IMR-90 (cell line): ENCODE data around the gene UNC5A. TPM values are rescaled to one million over a fixed set of nuclear protein-coding genes. Genes with fewer than 3 reads are reported as not detected.

Source experiments
- ATAC-seq: fragments of 200-7000 bp; cut with Tn5 transposase; 2 replicates; pipeline ENCODE4 v1.9.1; 2020; ENCODE audit warnings: low read depth, mild to moderate bottlenecking, moderate library complexity
- BruUV-seq: library from RNA; stranded (reverse); fragments of 400-500 nt; replicated peaks from 2 replicates; lab custom pipeline; 2021; lab: Mats Ljungman, UMichigan
- CTCF ChIA-PET: fragments of 300-600 bp; formaldehyde crosslinking; extraction: SDS; loops from one replicate; lab custom pipeline; 2021; ENCODE audit warnings: antibody characterized with exemption; lab: Yijun Ruan, JAX
- POLR2A ChIA-PET: fragments of 300-600 bp; sonication (Branson Sonifier 250); formaldehyde crosslinking; loops from one replicate; lab custom pipeline; 2022; ENCODE audit warnings: antibody characterized with exemption; ENCODE audit not compliant: unreplicated experiment; lab: Charles Lee
- DNase-seq: peaks from one replicate; pipeline ENCODE4 v3.0.0; 2013
- H2AFZ ChIP-seq: replicated peaks from 2 replicates; pipeline ENCODE3; 2013; ENCODE audit warnings: low read length, mild to moderate bottlenecking; ENCODE audit not compliant: poor library complexity
- H2AK5ac ChIP-seq: 2 replicates; pipeline ENCODE4 v1.6.1; 2013; ENCODE audit warnings: low read depth, low read length, inconsistent platforms
- H2AK9ac ChIP-seq: replicated peaks from 2 replicates; pipeline ENCODE3; 2013; ENCODE audit warnings: mild to moderate bottlenecking, low read depth, low read length, moderate library complexity; ENCODE audit not compliant: poor library complexity
- H2BK120ac ChIP-seq: 2 replicates; pipeline ENCODE4 v1.6.1; 2013; ENCODE audit warnings: low read depth, low read length, inconsistent platforms
- H2BK15ac ChIP-seq: 3 replicates; pipeline ENCODE4 v1.6.1; 2013; ENCODE audit warnings: low read depth, low read length, inconsistent platforms
- H2BK20ac ChIP-seq: 2 replicates; pipeline ENCODE4 v1.6.1; 2013; ENCODE audit warnings: low read depth, mild to moderate bottlenecking, inconsistent platforms, low read length, moderate library complexity
- H2BK5ac ChIP-seq: 2 replicates; pipeline ENCODE4 v1.6.1; 2013; ENCODE audit warnings: mild to moderate bottlenecking, low read depth, low read length, inconsistent platforms; ENCODE audit not compliant: poor library complexity, severe bottlenecking
- H3K14ac ChIP-seq: replicated peaks from 2 replicates; pipeline ENCODE4 v1.6.1; 2013; ENCODE audit warnings: low read depth, low read length, inconsistent platforms
- H3K18ac ChIP-seq: 2 replicates; pipeline ENCODE4 v1.6.1; 2013; ENCODE audit warnings: low read depth, low read length, control low read depth
- H3K23ac ChIP-seq: 2 replicates; pipeline ENCODE4 v1.6.1; 2013; ENCODE audit warnings: low read depth, low read length, inconsistent platforms
- H3K27ac ChIP-seq: 2 replicates; pipeline ENCODE4 v1.5.1; 2013; ENCODE audit warnings: mild to moderate bottlenecking, control low read depth, low read length; ENCODE audit not compliant: insufficient read depth
- H3K27me3 ChIP-seq: 2 replicates; pipeline ENCODE4 v1.6.1; 2013; ENCODE audit warnings: low read length; ENCODE audit not compliant: control insufficient read depth, insufficient read depth
- H3K36me3 ChIP-seq: 2 replicates; pipeline ENCODE4 v1.6.1; 2013; ENCODE audit warnings: low read length, mixed read lengths; ENCODE audit not compliant: control insufficient read depth, insufficient read depth
- H3K4ac ChIP-seq: 2 replicates; pipeline ENCODE4 v1.6.1; 2013; ENCODE audit warnings: low read depth, low read length, inconsistent platforms
- H3K4me1 ChIP-seq: 2 replicates; pipeline ENCODE4 v1.6.1; 2013; ENCODE audit warnings: low read length, mixed read lengths; ENCODE audit not compliant: control insufficient read depth, insufficient read depth
- H3K4me2 ChIP-seq: 2 replicates; pipeline ENCODE4 v1.6.1; 2013; ENCODE audit warnings: low read depth, mild to moderate bottlenecking, control low read depth, low read length, moderate library complexity
- H3K4me3 ChIP-seq: 2 replicates; pipeline ENCODE4 v1.5.1; 2013; ENCODE audit warnings: low read depth, mild to moderate bottlenecking, control low read depth, low read length, moderate library complexity; ENCODE audit not compliant: insufficient read depth
- H3K56ac ChIP-seq: 2 replicates; pipeline ENCODE4 v1.6.1; 2013; ENCODE audit warnings: low read length, inconsistent platforms; ENCODE audit not compliant: insufficient read depth; ENCODE audit errors: extremely low read depth
- H3K79me1 ChIP-seq, 2 experiments: 2 replicates each; pipeline ENCODE4 v1.6.1; 2013; ENCODE audit warnings: low read length in 2 of 2, inconsistent platforms in 1 of 2, low read depth in 1 of 2
- H3K9ac ChIP-seq: 2 replicates; pipeline ENCODE4 v1.6.1; 2013; ENCODE audit warnings: low read depth, low read length, control low read depth
- H3K9me1 ChIP-seq: 2 replicates; pipeline ENCODE4 v1.6.1; 2013; ENCODE audit warnings: low read length, inconsistent platforms; ENCODE audit not compliant: insufficient read depth
- H3K9me3 ChIP-seq: 2 replicates; pipeline ENCODE4 v1.6.1; 2013; ENCODE audit warnings: low read length; ENCODE audit not compliant: control insufficient read depth, insufficient read depth
- H4K20me1 ChIP-seq: 2 replicates; pipeline ENCODE4 v1.6.1; 2013; ENCODE audit warnings: low read length, inconsistent platforms; ENCODE audit not compliant: insufficient read depth
- H4K5ac ChIP-seq: 2 replicates; pipeline ENCODE4 v1.6.1; 2013; ENCODE audit warnings: mild to moderate bottlenecking, low read depth, low read length, control low read depth
- H4K8ac ChIP-seq, 2 experiments: 2 replicates each; pipeline ENCODE4 v1.6.1; 2013; ENCODE audit warnings: low read depth in 2 of 2, low read length in 2 of 2, control low read depth in 1 of 2, inconsistent platforms in 1 of 2
- H4K91ac ChIP-seq: 2 replicates; pipeline ENCODE4 v1.6.1; 2013; ENCODE audit warnings: low read depth, low read length, inconsistent platforms; ENCODE audit not compliant: insufficient read depth
- BHLHE40 ChIP-seq: fragments of 150-350 bp; IDR thresholded peaks from 2 replicates; pipeline ENCODE4 v1.6.1; 2016; ENCODE audit warnings: mild to moderate bottlenecking, low read depth, low read length
- CEBPB ChIP-seq: IDR thresholded peaks from 2 replicates; pipeline ENCODE4 v1.6.1; 2012; ENCODE audit warnings: low read depth, low read length, improper control_type of control experiment
- CHD1 ChIP-seq: IDR thresholded peaks from 2 replicates; pipeline ENCODE4 v1.6.1; 2012; ENCODE audit warnings: low read depth, low read length, improper control_type of control experiment
- FOS ChIP-seq: fragments of 150-350 bp; IDR thresholded peaks from 2 replicates; pipeline ENCODE4 v1.6.1; 2016; ENCODE audit warnings: low read depth, low read length
- MAFK ChIP-seq: IDR thresholded peaks from 2 replicates; pipeline ENCODE4 v1.6.1; 2012; ENCODE audit warnings: low read depth, low read length, improper control_type of control experiment
- MAZ ChIP-seq: IDR thresholded peaks from 2 replicates; pipeline ENCODE4 v1.6.1; 2012; ENCODE audit warnings: low read depth, mild to moderate bottlenecking, low read length, improper control_type of control experiment, moderate library complexity, borderline replicate concordance
- MXI1 ChIP-seq: IDR thresholded peaks from 2 replicates; pipeline ENCODE4 v1.6.1; 2012; ENCODE audit warnings: low read depth, mild to moderate bottlenecking, low read length, moderate library complexity, borderline replicate concordance
- NFE2L2 ChIP-seq: fragments of 150-350 bp; IDR thresholded peaks from 2 replicates; pipeline ENCODE4 v1.6.1; 2016; ENCODE audit warnings: low read depth, mild to moderate bottlenecking, low read length
- POLR2A ChIP-seq: IDR thresholded peaks from 2 replicates; pipeline ENCODE4 v1.6.1; 2012; ENCODE audit warnings: mild to moderate bottlenecking, low read depth, low read length
- RAD21 ChIP-seq: IDR thresholded peaks from 2 replicates; pipeline ENCODE4 v1.6.1; 2012; ENCODE audit warnings: low read length, improper control_type of control experiment
- RCOR1 ChIP-seq: IDR thresholded peaks from 2 replicates; pipeline ENCODE4 v1.6.1; 2012; ENCODE audit warnings: mild to moderate bottlenecking, low read length, improper control_type of control experiment; ENCODE audit not compliant: insufficient replicate concordance
- RFX5 ChIP-seq: IDR thresholded peaks from 2 replicates; pipeline ENCODE4 v1.8.0; 2012; ENCODE audit warnings: low read depth, mild to moderate bottlenecking, low read length, moderate library complexity
- SMC3 ChIP-seq: fragments of 150-350 bp; IDR thresholded peaks from 2 replicates; pipeline ENCODE4 v1.6.1; 2016; ENCODE audit warnings: low read depth, mild to moderate bottlenecking, antibody characterized with exemption, low read length, moderate library complexity
- WGBS, 2 experiments: methylation state at CpG; one replicate each; pipeline versions ENCODE4 v1.1.5 to v1.1.7; 2013; ENCODE audit warnings: missing lambda C conversion rate in 2 of 2; ENCODE audit not compliant: insufficient read length in 1 of 2; ENCODE audit errors: extremely low coverage in 2 of 2; 5-methylcytosine and 5-hydroxymethylcytosine counted together
- dilution Hi-C: fragments of 300-500 bp; cut with HindIII; formaldehyde crosslinking; loops from one replicate; pipeline ENCODE4 v1.14.3; 2018; ENCODE audit warnings: low sequenced_read_pairs; ENCODE audit not compliant: unreplicated experiment
- in situ Hi-C: fragments of 300-500 bp; cut with MboI; formaldehyde crosslinking; loops from 3 replicates; pipeline ENCODE4 v1.14.3; 2019; ENCODE audit warnings: low sequenced_read_pairs, inconsistent platforms, mixed read lengths
- intact Hi-C: fragments of 100-400 bp; cut with micrococcal nuclease; formaldehyde crosslinking; loops from 2 replicates; pipeline ENCODE4 v1.10.0; 2022
- polyA plus RNA-seq, 3 experiments: library from polyadenylated mRNA; depleted of rRNA; stranded (reverse); fragments of >200 nt; gene quantifications; 2 replicates each; pipeline ENCODE4 v1.2.3, GENCODE V29; 2012; ENCODE audit warnings: low replicate concordance in 1 of 3
- total RNA-seq: library from RNA; depleted of rRNA; stranded (reverse); fragments of >200 nt; gene quantifications from 2 replicates; pipeline ENCODE4 v1.2.3, GENCODE V29; 2012
- TF ChIP-seq, protein P1 (sequence below): conservative IDR thresholded peaks from 2 replicates; pipeline ENCODE4 v1.5.1; 2012; ENCODE audit warnings: mild to moderate bottlenecking, low read depth, low read length, improper control_type of control experiment
- TF ChIP-seq, protein P2 (sequence below): fragments of 150-350 bp; IDR thresholded peaks from 2 replicates; pipeline ENCODE4 v1.6.1; 2017; ENCODE audit warnings: mild to moderate bottlenecking, antibody characterized with exemption, low read length, low read depth
- TF ChIP-seq, protein P3 (sequence below): fragments of 150-350 bp; IDR thresholded peaks from 2 replicates; pipeline ENCODE4 v1.6.1; 2016; ENCODE audit warnings: low read depth, mild to moderate bottlenecking, low read length, moderate library complexity, borderline replicate concordance

The UNC5A gene
- total and polyA plus RNA-seq, 2 of the 4 experiments (the other 2 are of a cell fraction), result not detected

DNA sequence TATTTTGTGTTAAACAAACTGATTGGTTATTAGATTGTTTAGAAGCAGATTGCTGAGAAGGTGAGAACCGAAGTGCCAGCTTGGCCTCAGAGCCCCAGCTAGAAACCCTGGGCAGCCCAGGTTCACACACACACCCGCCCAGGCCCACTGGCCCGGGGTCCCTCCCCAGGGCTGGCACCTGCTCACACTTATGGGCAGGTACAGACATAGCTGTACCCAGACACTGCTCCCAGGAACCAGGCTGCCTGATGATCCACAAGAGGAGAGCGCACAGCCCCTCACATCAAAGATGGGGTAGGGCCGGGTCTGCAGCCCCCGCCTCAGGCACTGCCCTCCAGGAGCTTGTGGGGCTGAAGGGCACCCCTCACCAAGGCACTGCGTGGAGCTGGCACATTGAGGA is 55.6 kb downstream of the UNC5A start:
- no peak overlapping the region for H2BK15ac ChIP-seq
- H4K20me1 ChIP-seq, result no peaks in the 10 kb centered on the region
- H3K27ac ChIP-seq, result no peak overlapping the region
- no peak overlapping the region for H4K91ac ChIP-seq
- no peaks in the 10 kb centered on the region for H3K79me1 ChIP-seq
- no peak overlapping the region for H3K56ac ChIP-seq
- in situ Hi-C loops (no loop called here), dilution Hi-C loops (no loop called here), intact Hi-C loops (no loop called here)
- H3K23ac ChIP-seq, result no peak overlapping the region
- H2BK120ac ChIP-seq, result no peak overlapping the region
- no peak for ATAC-seq
- ChIA-PET POLR2A (no interaction called here), CTCF (interaction anchor here (0.6 kb wide), 1 partner anchor 110 kb away, joined by 3 read pairs; no protein-coding TSS in a partner anchor)
- H3K9me3 ChIP-seq, result no peaks in the 10 kb centered on the region
- H3K4me3 ChIP-seq, result no peak overlapping the region
- no peak overlapping the region for H3K18ac ChIP-seq
- no CpG with 5 or more reads among the region's 7 CpGs for WGBS, 2 experiments
- H4K5ac ChIP-seq, result no peak overlapping the region
- H3K4ac ChIP-seq, result no peak overlapping the region
- no TSS peak for BruUV-seq
- H3K4me2 ChIP-seq, result no peak overlapping the region
- peaks cover 68% of the 10 kb centered on the region for H3K27me3 ChIP-seq
- no peak overlapping the region for H2AK5ac ChIP-seq
- no peaks in the 10 kb centered on the region for H3K4me1 ChIP-seq
- no peak for TF ChIP-seq RAD21
- TF ChIP-seq, protein P1, sequence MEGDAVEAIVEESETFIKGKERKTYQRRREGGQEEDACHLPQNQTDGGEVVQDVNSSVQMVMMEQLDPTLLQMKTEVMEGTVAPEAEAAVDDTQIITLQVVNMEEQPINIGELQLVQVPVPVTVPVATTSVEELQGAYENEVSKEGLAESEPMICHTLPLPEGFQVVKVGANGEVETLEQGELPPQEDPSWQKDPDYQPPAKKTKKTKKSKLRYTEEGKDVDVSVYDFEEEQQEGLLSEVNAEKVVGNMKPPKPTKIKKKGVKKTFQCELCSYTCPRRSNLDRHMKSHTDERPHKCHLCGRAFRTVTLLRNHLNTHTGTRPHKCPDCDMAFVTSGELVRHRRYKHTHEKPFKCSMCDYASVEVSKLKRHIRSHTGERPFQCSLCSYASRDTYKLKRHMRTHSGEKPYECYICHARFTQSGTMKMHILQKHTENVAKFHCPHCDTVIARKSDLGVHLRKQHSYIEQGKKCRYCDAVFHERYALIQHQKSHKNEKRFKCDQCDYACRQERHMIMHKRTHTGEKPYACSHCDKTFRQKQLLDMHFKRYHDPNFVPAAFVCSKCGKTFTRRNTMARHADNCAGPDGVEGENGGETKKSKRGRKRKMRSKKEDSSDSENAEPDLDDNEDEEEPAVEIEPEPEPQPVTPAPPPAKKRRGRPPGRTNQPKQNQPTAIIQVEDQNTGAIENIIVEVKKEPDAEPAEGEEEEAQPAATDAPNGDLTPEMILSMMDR, result no peak
- no peak for TF ChIP-seq RCOR1
- no peak for TF ChIP-seq MAZ
- TF ChIP-seq BHLHE40, result no peak
- no peak for TF ChIP-seq CEBPB
- TF ChIP-seq, protein P2, sequence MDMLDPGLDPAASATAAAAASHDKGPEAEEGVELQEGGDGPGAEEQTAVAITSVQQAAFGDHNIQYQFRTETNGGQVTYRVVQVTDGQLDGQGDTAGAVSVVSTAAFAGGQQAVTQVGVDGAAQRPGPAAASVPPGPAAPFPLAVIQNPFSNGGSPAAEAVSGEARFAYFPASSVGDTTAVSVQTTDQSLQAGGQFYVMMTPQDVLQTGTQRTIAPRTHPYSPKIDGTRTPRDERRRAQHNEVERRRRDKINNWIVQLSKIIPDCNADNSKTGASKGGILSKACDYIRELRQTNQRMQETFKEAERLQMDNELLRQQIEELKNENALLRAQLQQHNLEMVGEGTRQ, result no peak
- no peak for TF ChIP-seq MXI1
- TF ChIP-seq SMC3, result no peak
- no peak for TF ChIP-seq NFE2L2
- TF ChIP-seq MAFK, result no peak
- TF ChIP-seq POLR2A, result no peak
- TF ChIP-seq FOS, result no peak
- no peak for TF ChIP-seq CHD1
- no peak for TF ChIP-seq RFX5
- TF ChIP-seq, protein P3, sequence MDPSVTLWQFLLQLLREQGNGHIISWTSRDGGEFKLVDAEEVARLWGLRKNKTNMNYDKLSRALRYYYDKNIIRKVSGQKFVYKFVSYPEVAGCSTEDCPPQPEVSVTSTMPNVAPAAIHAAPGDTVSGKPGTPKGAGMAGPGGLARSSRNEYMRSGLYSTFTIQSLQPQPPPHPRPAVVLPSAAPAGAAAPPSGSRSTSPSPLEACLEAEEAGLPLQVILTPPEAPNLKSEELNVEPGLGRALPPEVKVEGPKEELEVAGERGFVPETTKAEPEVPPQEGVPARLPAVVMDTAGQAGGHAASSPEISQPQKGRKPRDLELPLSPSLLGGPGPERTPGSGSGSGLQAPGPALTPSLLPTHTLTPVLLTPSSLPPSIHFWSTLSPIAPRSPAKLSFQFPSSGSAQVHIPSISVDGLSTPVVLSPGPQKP, result no peak
- no peak overlapping the region for H3K9ac ChIP-seq
- no peak overlapping the region for H2BK20ac ChIP-seq
- no peak overlapping the region for H2BK5ac ChIP-seq
- no peak overlapping the region for H2AFZ ChIP-seq
- H3K14ac ChIP-seq, result no peak overlapping the region
- no peak overlapping the region for H2AK9ac ChIP-seq
- no peaks in the 10 kb centered on the region for H3K36me3 ChIP-seq
- no peak for DNase-seq
- H3K9me1 ChIP-seq, result no peaks in the 10 kb centered on the region
- H4K8ac ChIP-seq, result no peak overlapping the region
